Measurements from ENCODE around the gene OR51V1.
"Not testable (repeated sequence)": the region's sequence is repeated elsewhere in the genome, so short reads cannot be mapped to it uniquely, and the experiment has no call there.

Gene OR51V1, protein sequence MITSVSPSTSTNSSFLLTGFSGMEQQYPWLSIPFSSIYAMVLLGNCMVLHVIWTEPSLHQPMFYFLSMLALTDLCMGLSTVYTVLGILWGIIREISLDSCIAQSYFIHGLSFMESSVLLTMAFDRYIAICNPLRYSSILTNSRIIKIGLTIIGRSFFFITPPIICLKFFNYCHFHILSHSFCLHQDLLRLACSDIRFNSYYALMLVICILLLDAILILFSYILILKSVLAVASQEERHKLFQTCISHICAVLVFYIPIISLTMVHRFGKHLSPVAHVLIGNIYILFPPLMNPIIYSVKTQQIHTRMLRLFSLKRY

DNA sequence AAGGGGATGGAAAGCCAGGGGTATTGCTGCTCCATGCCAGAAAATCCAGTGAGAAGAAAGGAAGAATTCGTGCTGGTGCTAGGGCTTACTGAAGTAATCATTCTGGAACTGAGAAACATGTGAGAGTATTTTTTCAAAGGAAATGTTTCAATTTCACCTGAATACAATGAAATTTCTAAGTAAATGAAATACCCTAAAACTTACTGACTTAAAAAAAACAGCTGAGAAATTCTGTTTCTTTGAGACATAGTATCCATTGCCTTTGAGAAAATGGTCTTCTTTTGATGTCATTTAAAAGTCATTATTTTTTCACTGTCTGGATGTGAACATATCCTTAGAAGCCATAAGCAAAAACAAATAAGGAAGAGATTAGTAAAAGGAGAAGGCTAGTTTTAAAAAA lies at the start of gene OR51V1:
Gene OR51V1, minus strand, starts transcription at position 101 of the 400 bp plus-strand sequence. Its CDS starts 0 bp downstream, at position 101.
- no peak within 1 kb of the TSS for H3K9ac ChIP-seq
- H3K4me2 ChIP-seq = no peak within 1 kb of the TSS
- H3K4me3 ChIP-seq (IDR thresholded peaks at IDR 0.05; ENCODE audit: insufficient read depth, low read depth, low read length) = no peak within 1 kb of the TSS
- no peaks in the 10 kb centered on the region for H4K20me1 ChIP-seq (ENCODE audit: insufficient read depth)
- no peaks in the 10 kb centered on the region for H3K27me3 ChIP-seq (ENCODE audit: insufficient read depth, low read depth)
- no peaks in the 10 kb centered on the region for H3K4me1 ChIP-seq (ENCODE audit: low read depth, poor library complexity, severe bottlenecking)
- H3K79me2 ChIP-seq (ENCODE audit: insufficient read depth, low read depth) = no peaks in the 10 kb centered on the region
- TF ChIP-seq, protein P1, sequence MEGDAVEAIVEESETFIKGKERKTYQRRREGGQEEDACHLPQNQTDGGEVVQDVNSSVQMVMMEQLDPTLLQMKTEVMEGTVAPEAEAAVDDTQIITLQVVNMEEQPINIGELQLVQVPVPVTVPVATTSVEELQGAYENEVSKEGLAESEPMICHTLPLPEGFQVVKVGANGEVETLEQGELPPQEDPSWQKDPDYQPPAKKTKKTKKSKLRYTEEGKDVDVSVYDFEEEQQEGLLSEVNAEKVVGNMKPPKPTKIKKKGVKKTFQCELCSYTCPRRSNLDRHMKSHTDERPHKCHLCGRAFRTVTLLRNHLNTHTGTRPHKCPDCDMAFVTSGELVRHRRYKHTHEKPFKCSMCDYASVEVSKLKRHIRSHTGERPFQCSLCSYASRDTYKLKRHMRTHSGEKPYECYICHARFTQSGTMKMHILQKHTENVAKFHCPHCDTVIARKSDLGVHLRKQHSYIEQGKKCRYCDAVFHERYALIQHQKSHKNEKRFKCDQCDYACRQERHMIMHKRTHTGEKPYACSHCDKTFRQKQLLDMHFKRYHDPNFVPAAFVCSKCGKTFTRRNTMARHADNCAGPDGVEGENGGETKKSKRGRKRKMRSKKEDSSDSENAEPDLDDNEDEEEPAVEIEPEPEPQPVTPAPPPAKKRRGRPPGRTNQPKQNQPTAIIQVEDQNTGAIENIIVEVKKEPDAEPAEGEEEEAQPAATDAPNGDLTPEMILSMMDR (conservative IDR thresholded peaks at IDR 0.05; ENCODE audit: low read depth, low read length) = no peak
- H3K36me3 ChIP-seq (ENCODE audit: insufficient read depth) = no peaks in the 10 kb centered on the region
- H2AFZ ChIP-seq (ENCODE audit: low read depth) = no peak within 1 kb of the TSS
- H3K27ac ChIP-seq = no peak within 1 kb of the TSS

DNA sequence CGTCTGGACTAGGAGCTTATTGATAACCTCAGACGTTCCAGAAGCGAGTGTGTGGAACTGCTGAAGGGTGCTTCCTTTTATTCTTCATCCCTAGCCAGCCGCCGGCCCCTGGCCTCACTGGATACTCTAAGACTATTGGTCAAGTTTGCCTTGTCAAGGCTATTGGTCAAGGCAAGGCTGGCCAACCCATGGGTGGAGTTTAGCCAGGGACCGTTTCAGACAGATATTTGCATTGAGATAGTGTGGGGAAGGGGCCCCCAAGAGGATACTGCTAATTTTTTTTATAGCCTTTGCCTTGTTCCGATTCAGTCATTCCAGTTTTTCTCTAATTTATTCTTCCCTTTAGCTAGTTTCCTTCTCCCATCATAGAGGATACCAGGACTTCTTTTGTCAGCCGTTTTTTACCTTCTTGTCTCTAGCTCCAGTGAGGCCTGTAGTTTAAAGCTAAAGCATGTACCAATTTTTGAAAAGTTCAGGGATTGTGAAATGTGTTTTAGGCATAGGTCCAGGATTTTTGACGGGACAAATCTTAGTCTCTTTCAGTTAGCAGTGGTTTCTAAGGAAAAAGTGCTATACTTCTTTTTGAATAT lies 49.4 kb upstream of the OR51V1 start, which contains the start of gene HBG1:
Gene HBG1, minus strand, starts transcription at position 51 of the 590 bp plus-strand sequence. CDS start 53 bp downstream, outside the sequence.
- not testable (repeated sequence) for H3K27ac ChIP-seq; H3K4me2 ChIP-seq; H4K20me1 ChIP-seq (ENCODE audit: insufficient read depth); H3K9ac ChIP-seq; H3K79me2 ChIP-seq (ENCODE audit: insufficient read depth, low read depth); H3K27me3 ChIP-seq (ENCODE audit: insufficient read depth, low read depth); H3K4me1 ChIP-seq (ENCODE audit: low read depth, poor library complexity, severe bottlenecking); H2AFZ ChIP-seq (ENCODE audit: low read depth); H3K4me3 ChIP-seq (IDR thresholded peaks at IDR 0.05; ENCODE audit: insufficient read depth, low read depth, low read length); H3K36me3 ChIP-seq (ENCODE audit: insufficient read depth)

DNA sequence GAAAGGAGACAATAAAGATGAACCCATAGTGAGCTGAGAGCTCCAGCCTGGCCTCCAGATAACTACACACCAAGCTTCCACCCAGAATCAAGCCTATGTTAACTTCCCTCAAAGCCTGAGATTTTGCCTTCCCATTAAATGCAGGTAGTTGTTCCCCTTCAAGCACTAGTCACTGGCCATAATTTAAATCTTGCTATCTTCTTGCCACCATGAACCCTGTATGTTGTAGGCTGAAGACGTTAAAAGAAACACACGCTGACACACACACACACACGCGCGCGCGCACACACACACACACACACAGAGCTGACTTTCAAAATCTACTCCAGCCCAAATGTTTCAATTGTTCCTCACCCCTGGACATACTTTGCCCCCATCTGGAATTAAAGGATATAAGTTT lies 48.0 kb upstream of the OR51V1 start:
- not testable (repeated sequence) for H3K9ac ChIP-seq; H3K36me3 ChIP-seq (ENCODE audit: insufficient read depth); H3K4me2 ChIP-seq; H3K79me2 ChIP-seq (ENCODE audit: insufficient read depth, low read depth); H3K27ac ChIP-seq; H3K27me3 ChIP-seq (ENCODE audit: insufficient read depth, low read depth); H3K4me1 ChIP-seq (ENCODE audit: low read depth, poor library complexity, severe bottlenecking); H2AFZ ChIP-seq (ENCODE audit: low read depth); H3K4me3 ChIP-seq (IDR thresholded peaks at IDR 0.05; ENCODE audit: insufficient read depth, low read depth, low read length); H4K20me1 ChIP-seq (ENCODE audit: insufficient read depth)

DNA sequence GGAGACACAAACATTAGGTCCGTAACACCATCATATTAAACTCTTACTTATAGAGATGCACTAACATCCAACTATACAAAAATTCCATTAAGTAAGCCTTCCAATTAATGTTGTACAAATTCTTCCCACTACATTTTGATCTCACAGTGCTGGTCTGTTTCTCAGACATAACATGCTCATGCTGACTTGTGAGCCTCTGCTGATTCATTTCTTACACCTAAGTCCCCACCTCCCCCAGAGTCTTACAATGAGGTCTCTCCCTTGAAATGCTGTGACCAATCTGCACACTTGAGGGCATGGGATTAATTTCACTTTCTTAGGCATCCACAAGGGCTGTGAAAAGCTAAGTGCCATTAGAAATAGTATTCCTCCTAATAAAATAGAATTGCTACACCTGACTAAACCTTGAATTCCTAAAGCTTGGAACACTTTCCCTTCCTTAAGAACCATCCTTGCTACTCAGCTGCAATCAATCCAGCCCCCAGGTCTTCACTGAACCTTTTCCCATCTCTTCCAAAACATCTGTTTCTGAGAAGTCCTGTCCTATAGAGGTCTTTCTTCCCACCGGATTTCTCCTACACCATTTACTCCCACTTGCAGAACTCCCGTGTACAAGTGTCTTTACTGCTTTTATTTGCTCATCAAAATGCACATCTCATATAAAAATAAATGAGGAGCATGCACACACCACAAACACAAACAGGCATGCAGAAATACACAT lies 47.1 kb upstream of the OR51V1 start:
- H2AFZ ChIP-seq (ENCODE audit: low read depth) = no peak overlapping the region
- TF ChIP-seq, protein P1 (conservative IDR thresholded peaks at IDR 0.05; ENCODE audit: low read depth, low read length) = no peak
- H3K79me2 ChIP-seq (ENCODE audit: insufficient read depth, low read depth) = no peaks in the 10 kb centered on the region
- H3K4me3 ChIP-seq (IDR thresholded peaks at IDR 0.05; ENCODE audit: insufficient read depth, low read depth, low read length) = no peak overlapping the region
- H3K4me1 ChIP-seq (ENCODE audit: low read depth, poor library complexity, severe bottlenecking) = peaks cover 8% of the 10 kb centered on the region
- H3K9ac ChIP-seq = no peak overlapping the region
- H3K36me3 ChIP-seq (ENCODE audit: insufficient read depth) = no peaks in the 10 kb centered on the region
- no peak overlapping the region for H3K4me2 ChIP-seq
- no peaks in the 10 kb centered on the region for H3K27me3 ChIP-seq (ENCODE audit: insufficient read depth, low read depth)
- no peak overlapping the region for H3K27ac ChIP-seq
- no peaks in the 10 kb centered on the region for H4K20me1 ChIP-seq (ENCODE audit: insufficient read depth)

DNA sequence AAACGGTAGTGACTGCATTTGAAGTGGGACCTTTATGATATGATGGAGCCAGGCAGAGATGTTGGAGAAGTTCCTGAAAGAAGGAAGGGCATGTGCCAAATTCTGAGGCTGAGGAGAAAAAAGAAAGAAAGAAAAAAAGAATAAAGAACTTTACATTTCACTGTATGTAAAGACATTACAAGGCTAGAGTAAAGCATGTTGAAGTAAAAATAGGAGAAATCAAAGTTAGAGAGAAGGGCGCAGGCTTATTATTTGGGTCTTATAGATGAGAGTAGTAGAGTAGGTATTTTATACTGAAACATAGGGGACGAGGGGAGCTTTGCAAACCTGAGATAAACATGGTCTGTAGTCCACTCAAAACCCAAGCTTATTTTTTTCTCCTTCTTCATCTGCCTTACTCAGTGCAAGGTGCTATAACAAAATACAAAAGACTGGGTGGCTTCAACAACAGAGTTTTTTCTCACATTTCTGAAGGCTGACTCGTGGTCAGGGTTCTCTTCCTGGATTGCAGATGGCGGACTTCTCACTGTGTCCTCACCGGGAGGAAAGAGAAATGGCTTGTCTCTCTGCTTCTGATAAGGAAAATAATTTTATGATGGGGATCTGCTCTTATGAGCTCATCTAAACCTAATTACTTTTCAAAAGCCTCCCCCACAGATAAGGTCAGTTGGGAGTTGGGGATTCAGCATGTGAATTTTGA lies 46.4 kb upstream of the OR51V1 start:
- no peaks in the 10 kb centered on the region for H3K27me3 ChIP-seq (ENCODE audit: insufficient read depth, low read depth)
- TF ChIP-seq, protein P1 (conservative IDR thresholded peaks at IDR 0.05; ENCODE audit: low read depth, low read length) = no peak

More for the DNA sequence above, 46.4 kb upstream of the OR51V1 start:
- no peak overlapping the region for H3K27ac ChIP-seq
- H3K4me3 ChIP-seq (IDR thresholded peaks at IDR 0.05; ENCODE audit: insufficient read depth, low read depth, low read length) = no peak overlapping the region
- peaks cover 8% of the 10 kb centered on the region for H3K4me1 ChIP-seq (ENCODE audit: low read depth, poor library complexity, severe bottlenecking)
- no peaks in the 10 kb centered on the region for H4K20me1 ChIP-seq (ENCODE audit: insufficient read depth)
- H2AFZ ChIP-seq (ENCODE audit: low read depth) = no peak overlapping the region
- H3K9ac ChIP-seq = no peak overlapping the region
- H3K36me3 ChIP-seq (ENCODE audit: insufficient read depth) = no peaks in the 10 kb centered on the region
- no peak overlapping the region for H3K4me2 ChIP-seq
- no peaks in the 10 kb centered on the region for H3K79me2 ChIP-seq (ENCODE audit: insufficient read depth, low read depth)

Data from KMS-11 (cell line).